NCI-H2081 treated with DMSO at 0.1 percent for 48 hours (cell line): ENCODE measurements around the gene VWA5A.

Source experiments
- DNase-seq: peaks from one replicate; lab custom pipeline; 2025; lab: John Stamatoyannopoulos, UW

Gene VWA5A

GRCh38 chr11:124170801-124171586 is 55.7 kb downstream of the VWA5A start:
- DNase-seq: no peak

GRCh38 chr11:124172101-124172500 is 56.9 kb downstream of the VWA5A start:
- DNase-seq: no peak

GRCh38 chr11:124172599-124172998 is 57.3 kb downstream of the VWA5A start:
- DNase-seq: no peak

- DNase-seq: peak; percentile 70
Observed at GRCh38 chr11:124174001-124174583, 58.8 kb downstream of the VWA5A start.

- DNase-seq: no peak
Observed at GRCh38 chr11:124176925-124177715, 61.9 kb downstream of the VWA5A start.

- DNase-seq: no peak
Observed at GRCh38 chr11:124179310-124179709, 64.1 kb downstream of the VWA5A start.

- DNase-seq: no peak
Observed at GRCh38 chr11:124183068-124183467, 67.8 kb downstream of the VWA5A start, which contains the start of gene OR10D3. Gene OR10D3, plus strand, starts transcription at chr11:124183345. Its CDS starts 1,925 bp downstream, at chr11:124185270.

GRCh38 chr11:124190298-124191139 is 75.3 kb downstream of the VWA5A start:
- no peak for DNase-seq

- no peak for DNase-seq
Observed at GRCh38 chr11:124193221-124194010, 78.2 kb downstream of the VWA5A start.

GRCh38 chr11:124194293-124195188 is 79.3 kb downstream of the VWA5A start:
- no peak for DNase-seq

GRCh38 chr11:124195189-124195734 is 80.0 kb downstream of the VWA5A start:
- peak; percentile 14 for DNase-seq
